IMR-90 (cell line): ENCODE measurements around the gene ZFR2. TPM values are rescaled to one million over a fixed set of nuclear protein-coding genes. Genes with fewer than 3 reads are reported as not detected.

Source experiments
- ATAC-seq: fragments of 200-7000 bp; cut with Tn5 transposase; 2 replicates; pipeline ENCODE4 v1.9.1; 2020; ENCODE audit warnings: low read depth, mild to moderate bottlenecking, moderate library complexity
- BruUV-seq: library from RNA; stranded (reverse); fragments of 400-500 nt; replicated peaks from 2 replicates; lab custom pipeline; 2021; lab: Mats Ljungman, UMichigan
- CTCF ChIA-PET: fragments of 300-600 bp; formaldehyde crosslinking; extraction: SDS; loops from one replicate; lab custom pipeline; 2021; ENCODE audit warnings: antibody characterized with exemption; lab: Yijun Ruan, JAX
- POLR2A ChIA-PET: fragments of 300-600 bp; sonication (Branson Sonifier 250); formaldehyde crosslinking; loops from one replicate; lab custom pipeline; 2022; ENCODE audit warnings: antibody characterized with exemption; ENCODE audit not compliant: unreplicated experiment; lab: Charles Lee
- DNase-seq: peaks from one replicate; pipeline ENCODE4 v3.0.0; 2013
- H2AFZ ChIP-seq: replicated peaks from 2 replicates; pipeline ENCODE3; 2013; ENCODE audit warnings: low read length, mild to moderate bottlenecking; ENCODE audit not compliant: poor library complexity
- H2AK5ac ChIP-seq: 2 replicates; pipeline ENCODE4 v1.6.1; 2013; ENCODE audit warnings: low read depth, low read length, inconsistent platforms
- H2AK9ac ChIP-seq: replicated peaks from 2 replicates; pipeline ENCODE3; 2013; ENCODE audit warnings: mild to moderate bottlenecking, low read depth, low read length, moderate library complexity; ENCODE audit not compliant: poor library complexity
- H2BK120ac ChIP-seq: 2 replicates; pipeline ENCODE4 v1.6.1; 2013; ENCODE audit warnings: low read depth, low read length, inconsistent platforms
- H2BK15ac ChIP-seq: 3 replicates; pipeline ENCODE4 v1.6.1; 2013; ENCODE audit warnings: low read depth, low read length, inconsistent platforms
- H2BK20ac ChIP-seq: 2 replicates; pipeline ENCODE4 v1.6.1; 2013; ENCODE audit warnings: low read depth, mild to moderate bottlenecking, inconsistent platforms, low read length, moderate library complexity
- H2BK5ac ChIP-seq: 2 replicates; pipeline ENCODE4 v1.6.1; 2013; ENCODE audit warnings: mild to moderate bottlenecking, low read depth, low read length, inconsistent platforms; ENCODE audit not compliant: poor library complexity, severe bottlenecking
- H3K14ac ChIP-seq: replicated peaks from 2 replicates; pipeline ENCODE4 v1.6.1; 2013; ENCODE audit warnings: low read depth, low read length, inconsistent platforms
- H3K18ac ChIP-seq: 2 replicates; pipeline ENCODE4 v1.6.1; 2013; ENCODE audit warnings: low read depth, low read length, control low read depth
- H3K23ac ChIP-seq: 2 replicates; pipeline ENCODE4 v1.6.1; 2013; ENCODE audit warnings: low read depth, low read length, inconsistent platforms
- H3K27ac ChIP-seq: 2 replicates; pipeline ENCODE4 v1.5.1; 2013; ENCODE audit warnings: mild to moderate bottlenecking, control low read depth, low read length; ENCODE audit not compliant: insufficient read depth
- H3K27me3 ChIP-seq: 2 replicates; pipeline ENCODE4 v1.6.1; 2013; ENCODE audit warnings: low read length; ENCODE audit not compliant: control insufficient read depth, insufficient read depth
- H3K36me3 ChIP-seq: 2 replicates; pipeline ENCODE4 v1.6.1; 2013; ENCODE audit warnings: low read length, mixed read lengths; ENCODE audit not compliant: control insufficient read depth, insufficient read depth
- H3K4ac ChIP-seq: 2 replicates; pipeline ENCODE4 v1.6.1; 2013; ENCODE audit warnings: low read depth, low read length, inconsistent platforms
- H3K4me1 ChIP-seq: 2 replicates; pipeline ENCODE4 v1.6.1; 2013; ENCODE audit warnings: low read length, mixed read lengths; ENCODE audit not compliant: control insufficient read depth, insufficient read depth
- H3K4me2 ChIP-seq: 2 replicates; pipeline ENCODE4 v1.6.1; 2013; ENCODE audit warnings: low read depth, mild to moderate bottlenecking, control low read depth, low read length, moderate library complexity
- H3K4me3 ChIP-seq: 2 replicates; pipeline ENCODE4 v1.5.1; 2013; ENCODE audit warnings: low read depth, mild to moderate bottlenecking, control low read depth, low read length, moderate library complexity; ENCODE audit not compliant: insufficient read depth
- H3K56ac ChIP-seq: 2 replicates; pipeline ENCODE4 v1.6.1; 2013; ENCODE audit warnings: low read length, inconsistent platforms; ENCODE audit not compliant: insufficient read depth; ENCODE audit errors: extremely low read depth
- H3K79me1 ChIP-seq, 2 experiments: 2 replicates each; pipeline ENCODE4 v1.6.1; 2013; ENCODE audit warnings: low read length in 2 of 2, inconsistent platforms in 1 of 2, low read depth in 1 of 2
- H3K9ac ChIP-seq: 2 replicates; pipeline ENCODE4 v1.6.1; 2013; ENCODE audit warnings: low read depth, low read length, control low read depth
- H3K9me1 ChIP-seq: 2 replicates; pipeline ENCODE4 v1.6.1; 2013; ENCODE audit warnings: low read length, inconsistent platforms; ENCODE audit not compliant: insufficient read depth
- H3K9me3 ChIP-seq: 2 replicates; pipeline ENCODE4 v1.6.1; 2013; ENCODE audit warnings: low read length; ENCODE audit not compliant: control insufficient read depth, insufficient read depth
- H4K20me1 ChIP-seq: 2 replicates; pipeline ENCODE4 v1.6.1; 2013; ENCODE audit warnings: low read length, inconsistent platforms; ENCODE audit not compliant: insufficient read depth
- H4K5ac ChIP-seq: 2 replicates; pipeline ENCODE4 v1.6.1; 2013; ENCODE audit warnings: mild to moderate bottlenecking, low read depth, low read length, control low read depth
- H4K8ac ChIP-seq, 2 experiments: 2 replicates each; pipeline ENCODE4 v1.6.1; 2013; ENCODE audit warnings: low read depth in 2 of 2, low read length in 2 of 2, control low read depth in 1 of 2, inconsistent platforms in 1 of 2
- H4K91ac ChIP-seq: 2 replicates; pipeline ENCODE4 v1.6.1; 2013; ENCODE audit warnings: low read depth, low read length, inconsistent platforms; ENCODE audit not compliant: insufficient read depth
- CEBPB ChIP-seq: IDR thresholded peaks from 2 replicates; pipeline ENCODE4 v1.6.1; 2012; ENCODE audit warnings: low read depth, low read length, improper control_type of control experiment
- CTCF ChIP-seq: conservative IDR thresholded peaks from 2 replicates; pipeline ENCODE4 v1.5.1; 2012; ENCODE audit warnings: mild to moderate bottlenecking, low read depth, low read length, improper control_type of control experiment
- MAFK ChIP-seq: IDR thresholded peaks from 2 replicates; pipeline ENCODE4 v1.6.1; 2012; ENCODE audit warnings: low read depth, low read length, improper control_type of control experiment
- MAZ ChIP-seq: IDR thresholded peaks from 2 replicates; pipeline ENCODE4 v1.6.1; 2012; ENCODE audit warnings: low read depth, mild to moderate bottlenecking, low read length, improper control_type of control experiment, moderate library complexity, borderline replicate concordance
- MXI1 ChIP-seq: IDR thresholded peaks from 2 replicates; pipeline ENCODE4 v1.6.1; 2012; ENCODE audit warnings: low read depth, mild to moderate bottlenecking, low read length, moderate library complexity, borderline replicate concordance
- NFE2L2 ChIP-seq: fragments of 150-350 bp; IDR thresholded peaks from 2 replicates; pipeline ENCODE4 v1.6.1; 2016; ENCODE audit warnings: low read depth, mild to moderate bottlenecking, low read length
- POLR2A ChIP-seq: IDR thresholded peaks from 2 replicates; pipeline ENCODE4 v1.6.1; 2012; ENCODE audit warnings: mild to moderate bottlenecking, low read depth, low read length
- RAD21 ChIP-seq: IDR thresholded peaks from 2 replicates; pipeline ENCODE4 v1.6.1; 2012; ENCODE audit warnings: low read length, improper control_type of control experiment
- RCOR1 ChIP-seq: IDR thresholded peaks from 2 replicates; pipeline ENCODE4 v1.6.1; 2012; ENCODE audit warnings: mild to moderate bottlenecking, low read length, improper control_type of control experiment; ENCODE audit not compliant: insufficient replicate concordance
- RFX5 ChIP-seq: IDR thresholded peaks from 2 replicates; pipeline ENCODE4 v1.8.0; 2012; ENCODE audit warnings: low read depth, mild to moderate bottlenecking, low read length, moderate library complexity
- WGBS, 2 experiments: methylation state at CpG; one replicate each; pipeline versions ENCODE4 v1.1.5 to v1.1.7; 2013; ENCODE audit warnings: missing lambda C conversion rate in 2 of 2; ENCODE audit not compliant: insufficient read length in 1 of 2; ENCODE audit errors: extremely low coverage in 2 of 2; 5-methylcytosine and 5-hydroxymethylcytosine counted together
- dilution Hi-C: fragments of 300-500 bp; cut with HindIII; formaldehyde crosslinking; loops from one replicate; pipeline ENCODE4 v1.14.3; 2018; ENCODE audit warnings: low sequenced_read_pairs; ENCODE audit not compliant: unreplicated experiment
- in situ Hi-C: fragments of 300-500 bp; cut with MboI; formaldehyde crosslinking; loops from 3 replicates; pipeline ENCODE4 v1.14.3; 2019; ENCODE audit warnings: low sequenced_read_pairs, inconsistent platforms, mixed read lengths
- intact Hi-C: fragments of 100-400 bp; cut with micrococcal nuclease; formaldehyde crosslinking; loops from 2 replicates; pipeline ENCODE4 v1.10.0; 2022
- polyA plus RNA-seq, 3 experiments: library from polyadenylated mRNA; depleted of rRNA; stranded (reverse); fragments of >200 nt; gene quantifications; 2 replicates each; pipeline ENCODE4 v1.2.3, GENCODE V29; 2012; ENCODE audit warnings: low replicate concordance in 1 of 3
- total RNA-seq: library from RNA; depleted of rRNA; stranded (reverse); fragments of >200 nt; gene quantifications from 2 replicates; pipeline ENCODE4 v1.2.3, GENCODE V29; 2012
- TF ChIP-seq, protein P1 (sequence below): fragments of 150-350 bp; IDR thresholded peaks from 2 replicates; pipeline ENCODE4 v1.6.1; 2016; ENCODE audit warnings: low read depth, mild to moderate bottlenecking, low read length, moderate library complexity, borderline replicate concordance

The ZFR2 gene
- total and polyA plus RNA-seq, 2 of the 4 experiments (the other 2 are of a cell fraction), result 0.19 TPM; not detected in 1

DNA sequence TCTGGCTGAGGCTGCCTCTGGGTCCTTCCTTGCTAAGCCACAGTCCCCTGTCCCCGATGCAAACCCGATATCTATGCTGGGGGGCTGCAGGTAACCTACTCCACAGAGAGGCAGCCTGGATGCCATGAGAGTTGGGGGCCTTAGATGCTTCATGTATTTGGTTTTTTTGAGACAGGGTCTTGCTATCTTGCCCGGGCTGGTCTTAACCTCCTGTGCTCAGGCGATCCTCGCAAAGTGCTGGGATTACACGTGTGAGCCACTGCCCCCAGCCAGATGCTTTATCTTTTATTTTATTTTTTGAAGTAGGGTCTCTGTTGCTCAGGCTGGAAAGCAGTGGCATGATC lies 13.2 kb upstream of the ZFR2 start:
- H4K8ac ChIP-seq, result no peak overlapping the region
- H3K9me3 ChIP-seq, result peaks cover 3% of the 10 kb centered on the region; the same call in 1 of the 2 replicates
- no peak for ATAC-seq
- TF ChIP-seq RAD21 (no peak), CTCF (no peak), CEBPB (no peak), NFE2L2 (no peak), MAZ (no peak), RCOR1 (no peak), POLR2A (no peak), MAFK (no peak), RFX5 (no peak), MXI1 (no peak)
- TF ChIP-seq, protein P1, sequence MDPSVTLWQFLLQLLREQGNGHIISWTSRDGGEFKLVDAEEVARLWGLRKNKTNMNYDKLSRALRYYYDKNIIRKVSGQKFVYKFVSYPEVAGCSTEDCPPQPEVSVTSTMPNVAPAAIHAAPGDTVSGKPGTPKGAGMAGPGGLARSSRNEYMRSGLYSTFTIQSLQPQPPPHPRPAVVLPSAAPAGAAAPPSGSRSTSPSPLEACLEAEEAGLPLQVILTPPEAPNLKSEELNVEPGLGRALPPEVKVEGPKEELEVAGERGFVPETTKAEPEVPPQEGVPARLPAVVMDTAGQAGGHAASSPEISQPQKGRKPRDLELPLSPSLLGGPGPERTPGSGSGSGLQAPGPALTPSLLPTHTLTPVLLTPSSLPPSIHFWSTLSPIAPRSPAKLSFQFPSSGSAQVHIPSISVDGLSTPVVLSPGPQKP, result no peak
- no peak overlapping the region for H3K4me3 ChIP-seq
- no peak overlapping the region for H2BK15ac ChIP-seq
- intact Hi-C loops (no loop called here), in situ Hi-C loops (no loop called here), dilution Hi-C loops (no loop called here)
- no peak overlapping the region for H2AK5ac ChIP-seq
- no peak overlapping the region for H3K9ac ChIP-seq
- ChIA-PET POLR2A (no interaction called here), CTCF (no interaction called here)
- no peak overlapping the region for H2BK20ac ChIP-seq
- peaks cover 3% of the 10 kb centered on the region; the same call in 1 of the 2 replicates for H4K20me1 ChIP-seq
- H3K9me1 ChIP-seq, result no peaks in the 10 kb centered on the region
- H3K56ac ChIP-seq, result no peak overlapping the region
- no CpG with 5 or more reads among the region's 6 CpGs for WGBS, 2 experiments
- no peak overlapping the region for H3K27ac ChIP-seq
- H2AK9ac ChIP-seq, result no peak overlapping the region
- DNase-seq, result no peak
- H2AFZ ChIP-seq, result no peak overlapping the region
- H4K5ac ChIP-seq, result no peak overlapping the region
- no TSS peak for BruUV-seq
- H3K27me3 ChIP-seq, result peaks cover 31% of the 10 kb centered on the region
- no peak overlapping the region for H2BK120ac ChIP-seq
- no peak overlapping the region for H3K23ac ChIP-seq
- H3K18ac ChIP-seq, result no peak overlapping the region
- no peaks in the 10 kb centered on the region for H3K36me3 ChIP-seq
- H3K4me1 ChIP-seq, result no peaks in the 10 kb centered on the region
- no peak overlapping the region for H3K4me2 ChIP-seq
- H2BK5ac ChIP-seq, result no peak overlapping the region
- H3K14ac ChIP-seq, result no peak overlapping the region
- no peak overlapping the region for H4K91ac ChIP-seq
- H3K4ac ChIP-seq, result no peak overlapping the region
- no peaks in the 10 kb centered on the region for H3K79me1 ChIP-seq
